HG03039 (cell line): ENCODE results near the gene UPK1A.
"Not testable (repeated sequence)": the region's sequence is repeated elsewhere in the genome, so short reads cannot be mapped to it uniquely, and the experiment has no call there.

Experiments used
- ATAC-seq: cut with Tn5 transposase; IDR thresholded peaks from one replicate; pipeline ENCODE4 v1.9.1; 2021; ENCODE audit warnings: mild to moderate bottlenecking, moderate library complexity; ENCODE audit not compliant: unreplicated experiment

UPK1A gene

GRCh38 chr19:35644206-35644986, 21.9 kb upstream of the UPK1A start:
- peak; percentile 60 for ATAC-seq

GRCh38 chr19:35644987-35645679, 21.2 kb upstream of the UPK1A start:
- ATAC-seq: no peak

- no peak for ATAC-seq
Observed at GRCh38 chr19:35645680-35646511, 20.4 kb upstream of the UPK1A start.

- peak; percentile 38 for ATAC-seq
Observed at GRCh38 chr19:35648017-35648961, 18.0 kb upstream of the UPK1A start, which contains the start of gene COX6B1. Gene COX6B1, plus strand, starts transcription at chr19:35648323. Its CDS starts 2,921 bp downstream, at chr19:35651244.

- no peak for ATAC-seq
Observed at GRCh38 chr19:35650581-35650980, 15.7 kb upstream of the UPK1A start.

GRCh38 chr19:35654828-35655227, 11.5 kb upstream of the UPK1A start:
- ATAC-seq: not testable (repeated sequence)

- no peak for ATAC-seq
Observed at GRCh38 chr19:35655600-35655999, 10.7 kb upstream of the UPK1A start.

GRCh38 chr19:35656700-35657099, 9.6 kb upstream of the UPK1A start:
- no peak for ATAC-seq

GRCh38 chr19:35657904-35658700, 8.2 kb upstream of the UPK1A start:
- ATAC-seq: no peak

GRCh38 chr19:35661995-35662340, 4.3 kb upstream of the UPK1A start:
- ATAC-seq: no peak

- no peak for ATAC-seq
Observed at GRCh38 chr19:35663981-35664380, 2.3 kb upstream of the UPK1A start.

GRCh38 chr19:35665157-35665556, 1.2 kb upstream of the UPK1A start:
- ATAC-seq: no peak

GRCh38 chr19:35665604-35666003, 713 bp upstream of the UPK1A start:
- no peak for ATAC-seq

GRCh38 chr19:35669566-35669965, 3.2 kb downstream of the UPK1A start:
- no peak for ATAC-seq

- ATAC-seq: no peak
Observed at GRCh38 chr19:35669974-35670373, 3.7 kb downstream of the UPK1A start.

GRCh38 chr19:35670686-35671085, 4.4 kb downstream of the UPK1A start:
- no peak for ATAC-seq

GRCh38 chr19:35671818-35672217, 5.5 kb downstream of the UPK1A start:
- no peak for ATAC-seq

GRCh38 chr19:35673121-35673804, 6.9 kb downstream of the UPK1A start:
- no peak for ATAC-seq

- no peak for ATAC-seq
Observed at GRCh38 chr19:35675589-35676140, 9.3 kb downstream of the UPK1A start.
